Ascending aorta (tissue), 2 donors: Measurements from ENCODE around the gene GPC3. TPM values are rescaled to one million over a fixed set of nuclear protein-coding genes. Genes with fewer than 3 reads are reported as not detected.

Experiments used
- DNase-seq, 2 donors: peaks; one replicate each; pipeline ENCODE4 v3.0.0-alpha.2; 2019; ENCODE audit warnings: low spot score in 2 of 2
- H3K27ac ChIP-seq, 2 donors: fragments of 200-600 bp; sonication (generic); one replicate each; pipeline ENCODE4 v1.5.1; 2016 to 2017; ENCODE audit warnings: mild to moderate bottlenecking in 1 of 2
- H3K27me3 ChIP-seq: fragments of 200-600 bp; sonication (generic); one replicate; pipeline ENCODE4 v1.5.1; 2017
- H3K36me3 ChIP-seq, 2 donors: fragments of 200-600 bp; sonication (generic); one replicate each; pipeline ENCODE4 v1.5.1; 2016
- H3K4me1 ChIP-seq, 2 donors: fragments of 200-600 bp; sonication (generic); one replicate each; pipeline ENCODE4 v1.5.1; 2016 to 2017; ENCODE audit warnings: mild to moderate bottlenecking in 1 of 2
- H3K4me3 ChIP-seq, 2 donors: fragments of 200-600 bp; sonication (generic); one replicate each; pipeline ENCODE4 v1.5.1; 2016 to 2017; ENCODE audit warnings: mild to moderate bottlenecking in 1 of 2
- H3K9me3 ChIP-seq, 2 donors: fragments of 200-600 bp; sonication (generic); one replicate each; pipeline ENCODE4 v1.5.1; 2016
- CTCF ChIP-seq, 3 experiments: fragments of 200-600 bp in 2 of 3; fragments of 450-650 bp in 1 of 3; sonication (generic) in 2 of 3; IDR thresholded peaks; one replicate each; pipeline ENCODE4 v1.5.1; 2016 to 2019; ENCODE audit warnings: antibody characterized with exemption in 3 of 3, mild to moderate bottlenecking in 1 of 3, moderate library complexity in 1 of 3
- intact Hi-C: fragments of 100-400 bp; cut with DNase I; formaldehyde crosslinking; loops from one replicate; pipeline ENCODE4 v1.15.1; 2023
- total RNA-seq: library from RNA; depleted of rRNA; stranded (reverse); fragments of >200 nt; gene quantifications from one replicate; pipeline ENCODE4 v1.1.0, GENCODE V29; 2016

GPC3 gene
- total RNA-seq, 1 donor from 2014 or later: 0.75 TPM

- H3K9me3 ChIP-seq: no peaks in the 10 kb centered on the region
- DNase-seq: no peak
- no peaks in the 10 kb centered on the region for H3K4me1 ChIP-seq
- TF ChIP-seq CTCF (IDR thresholded peaks at IDR 0.05): no peak
- H3K36me3 ChIP-seq: no peaks in the 10 kb centered on the region
- no peak overlapping the region for H3K27ac ChIP-seq
- H3K4me3 ChIP-seq: no peak overlapping the region
- intact Hi-C loops: no loop called here
- no peaks in the 10 kb centered on the region for H3K27me3 ChIP-seq
These were observed 494.4 kb downstream of the GPC3 start for GRCh38 chrX:133490955-133491354.
